ENCODE measurements around the gene RPRD1B. TPM values are rescaled to one million over a fixed set of nuclear protein-coding genes. Genes with fewer than 3 reads are reported as not detected.

Gene RPRD1B
- polyA plus RNA-seq, 2 donors = 4.9 to 10.2 TPM

- Histone ChIP-seq H3K9me3 (ENCODE audit: control insufficient read depth in 2 of 2, insufficient read depth in 1 of 2, low read depth in 1 of 2, low read length in 1 of 2) (no peaks in the 10 kb centered on the region), H3K36me3 (ENCODE audit: control insufficient read depth in 2 of 2, insufficient read depth in 2 of 2, low read length in 1 of 2) (peaks cover 3 to 7% of the 10 kb centered on the region in 2 donors), H3K4me3 (ENCODE audit: low read depth in 1 of 2, low read length in 2 of 2) (no peak overlapping the region), H3K4me1 (ENCODE audit: control insufficient read depth in 2 of 2, insufficient read depth in 2 of 2, low read length in 1 of 2) (no peaks in the 10 kb centered on the region), H3K27ac (ENCODE audit: low read depth in 2 of 2, low read length in 1 of 2) (no peak overlapping the region), H3K27me3 (ENCODE audit: control insufficient read depth in 1 of 2, insufficient read depth in 2 of 2, low read length in 2 of 2) (no peaks in the 10 kb centered on the region)
- 95 to 98% methylated on average over 3 of the region's 3 CpGs for WGBS, 2 donors
These were observed 45.8 kb downstream of the RPRD1B start for GRCh38 chr20:38079353-38079752.

GRCh38 chr20:38081575-38081974 is 48.0 kb downstream of the RPRD1B start:
- no peaks in the 10 kb centered on the region for H3K9me3 ChIP-seq (ENCODE audit: control insufficient read depth in 2 of 2, insufficient read depth in 1 of 2, low read depth in 1 of 2, low read length in 1 of 2)
- H3K27me3 ChIP-seq (ENCODE audit: control insufficient read depth in 1 of 2, insufficient read depth in 2 of 2, low read length in 2 of 2) = no peaks in the 10 kb centered on the region
- H3K36me3 ChIP-seq (ENCODE audit: control insufficient read depth in 2 of 2, insufficient read depth in 2 of 2, low read length in 1 of 2) = peaks cover 3 to 9% of the 10 kb centered on the region in 2 donors
- peaks cover 0 to 4% of the 10 kb centered on the region in 2 donors for H3K4me1 ChIP-seq (ENCODE audit: control insufficient read depth in 2 of 2, insufficient read depth in 2 of 2, low read length in 1 of 2)
- WGBS, 2 donors = 62 to 67% methylated on average over 3 of the region's 3 CpGs
- H3K4me3 ChIP-seq (ENCODE audit: low read depth in 1 of 2, low read length in 2 of 2) = no peak overlapping the region
- no peak overlapping the region for H3K27ac ChIP-seq (ENCODE audit: low read depth in 2 of 2, low read length in 1 of 2)

- H3K27ac ChIP-seq (ENCODE audit: low read depth in 2 of 2, low read length in 1 of 2) = no peak overlapping the region
- H3K27me3 ChIP-seq (ENCODE audit: control insufficient read depth in 1 of 2, insufficient read depth in 2 of 2, low read length in 2 of 2) = no peaks in the 10 kb centered on the region
- no peaks in the 10 kb centered on the region for H3K9me3 ChIP-seq (ENCODE audit: control insufficient read depth in 2 of 2, insufficient read depth in 1 of 2, low read depth in 1 of 2, low read length in 1 of 2)
- peaks cover 4 to 8% of the 10 kb centered on the region in 2 donors for H3K36me3 ChIP-seq (ENCODE audit: control insufficient read depth in 2 of 2, insufficient read depth in 2 of 2, low read length in 1 of 2)
- peaks cover 0 to 4% of the 10 kb centered on the region in 2 donors for H3K4me1 ChIP-seq (ENCODE audit: control insufficient read depth in 2 of 2, insufficient read depth in 2 of 2, low read length in 1 of 2)
- H3K4me3 ChIP-seq (ENCODE audit: low read depth in 1 of 2, low read length in 2 of 2) = no peak overlapping the region
These were observed 49.3 kb downstream of the RPRD1B start for GRCh38 chr20:38082894-38083293.

GRCh38 chr20:38083338-38084048 is 49.9 kb downstream of the RPRD1B start:
- no peaks in the 10 kb centered on the region for H3K27me3 ChIP-seq (ENCODE audit: control insufficient read depth in 1 of 2, insufficient read depth in 2 of 2, low read length in 2 of 2)
- WGBS, 2 donors = 75 to 79% methylated on average over 12 of the region's 12 CpGs
- H3K4me1 ChIP-seq (ENCODE audit: control insufficient read depth in 2 of 2, insufficient read depth in 2 of 2, low read length in 1 of 2) = peaks cover 0 to 4% of the 10 kb centered on the region in 2 donors
- H3K4me3 ChIP-seq (ENCODE audit: low read depth in 1 of 2, low read length in 2 of 2) = no peak overlapping the region
- H3K27ac ChIP-seq (ENCODE audit: low read depth in 2 of 2, low read length in 1 of 2) = peak overlapping the region; percentile 24 to 71
- peaks cover 5 to 8% of the 10 kb centered on the region in 2 donors for H3K36me3 ChIP-seq (ENCODE audit: control insufficient read depth in 2 of 2, insufficient read depth in 2 of 2, low read length in 1 of 2)
- H3K9me3 ChIP-seq (ENCODE audit: control insufficient read depth in 2 of 2, insufficient read depth in 1 of 2, low read depth in 1 of 2, low read length in 1 of 2) = no peaks in the 10 kb centered on the region

- Histone ChIP-seq H3K4me1 (ENCODE audit: control insufficient read depth in 2 of 2, insufficient read depth in 2 of 2, low read length in 1 of 2) (peaks cover 0 to 4% of the 10 kb centered on the region in 2 donors), H3K27me3 (ENCODE audit: control insufficient read depth in 1 of 2, insufficient read depth in 2 of 2, low read length in 2 of 2) (no peaks in the 10 kb centered on the region), H3K9me3 (ENCODE audit: control insufficient read depth in 2 of 2, insufficient read depth in 1 of 2, low read depth in 1 of 2, low read length in 1 of 2) (no peaks in the 10 kb centered on the region), H3K27ac (ENCODE audit: low read depth in 2 of 2, low read length in 1 of 2) (peak overlapping the region; percentile 25 to 76), H3K4me3 (ENCODE audit: low read depth in 1 of 2, low read length in 2 of 2) (no peak overlapping the region), H3K36me3 (ENCODE audit: control insufficient read depth in 2 of 2, insufficient read depth in 2 of 2, low read length in 1 of 2) (peaks cover 6 to 11% of the 10 kb centered on the region in 2 donors)
- 46 to 54% methylated on average over 5 of the region's 5 CpGs for WGBS, 2 donors
These were observed 50.9 kb downstream of the RPRD1B start for GRCh38 chr20:38084425-38084951.

- Histone ChIP-seq H3K27me3 (ENCODE audit: control insufficient read depth in 1 of 2, insufficient read depth in 2 of 2, low read length in 2 of 2) (no peaks in the 10 kb centered on the region), H3K4me1 (ENCODE audit: control insufficient read depth in 2 of 2, insufficient read depth in 2 of 2, low read length in 1 of 2) (peaks cover 0 to 4% of the 10 kb centered on the region in 2 donors), H3K4me3 (ENCODE audit: low read depth in 1 of 2, low read length in 2 of 2) (no peak overlapping the region), H3K27ac (ENCODE audit: low read depth in 2 of 2, low read length in 1 of 2) (peak overlapping the region; percentile 40 to 76), H3K36me3 (ENCODE audit: control insufficient read depth in 2 of 2, insufficient read depth in 2 of 2, low read length in 1 of 2) (peaks cover 11 to 13% of the 10 kb centered on the region in 2 donors), H3K9me3 (ENCODE audit: control insufficient read depth in 2 of 2, insufficient read depth in 1 of 2, low read depth in 1 of 2, low read length in 1 of 2) (no peaks in the 10 kb centered on the region)
- 81 to 83% methylated on average over 10 of the region's 10 CpGs for WGBS, 2 donors
These were observed 51.5 kb downstream of the RPRD1B start for GRCh38 chr20:38085026-38085425.

- 82 to 87% methylated on average over 10 of the region's 10 CpGs for WGBS, 2 donors
- no peak overlapping the region for H3K4me3 ChIP-seq (ENCODE audit: low read depth in 1 of 2, low read length in 2 of 2)
These were observed 56.0 kb downstream of the RPRD1B start for GRCh38 chr20:38089500-38089899.

GRCh38 chr20:38090061-38090460 is 56.5 kb downstream of the RPRD1B start:
- 78 to 86% methylated on average over 7 of the region's 7 CpGs for WGBS, 2 donors
- H3K4me1 ChIP-seq (ENCODE audit: control insufficient read depth in 2 of 2, insufficient read depth in 2 of 2, low read length in 1 of 2) = peaks cover 0 to under 1% of the 10 kb centered on the region in 2 donors
- H3K36me3 ChIP-seq (ENCODE audit: control insufficient read depth in 2 of 2, insufficient read depth in 2 of 2, low read length in 1 of 2) = peaks cover 17 to 20% of the 10 kb centered on the region in 2 donors
- H3K27ac ChIP-seq (ENCODE audit: low read depth in 2 of 2, low read length in 1 of 2) = peak overlapping the region; percentile 10 to 12
- no peaks in the 10 kb centered on the region for H3K27me3 ChIP-seq (ENCODE audit: control insufficient read depth in 1 of 2, insufficient read depth in 2 of 2, low read length in 2 of 2)
- no peak overlapping the region for H3K4me3 ChIP-seq (ENCODE audit: low read depth in 1 of 2, low read length in 2 of 2)
- no peaks in the 10 kb centered on the region for H3K9me3 ChIP-seq (ENCODE audit: control insufficient read depth in 2 of 2, insufficient read depth in 1 of 2, low read depth in 1 of 2, low read length in 1 of 2)

More at GRCh38 chr20:38089500-38089899, 56.0 kb downstream of the RPRD1B start:
- no peaks in the 10 kb centered on the region for H3K9me3 ChIP-seq (ENCODE audit: control insufficient read depth in 2 of 2, insufficient read depth in 1 of 2, low read depth in 1 of 2, low read length in 1 of 2)
- peak overlapping the region in 1 of 2 donors; percentile 40 for H3K27ac ChIP-seq (ENCODE audit: low read depth in 2 of 2, low read length in 1 of 2)
- H3K27me3 ChIP-seq (ENCODE audit: control insufficient read depth in 1 of 2, insufficient read depth in 2 of 2, low read length in 2 of 2) = no peaks in the 10 kb centered on the region
- peaks cover 0 to 4% of the 10 kb centered on the region in 2 donors for H3K4me1 ChIP-seq (ENCODE audit: control insufficient read depth in 2 of 2, insufficient read depth in 2 of 2, low read length in 1 of 2)
- H3K36me3 ChIP-seq (ENCODE audit: control insufficient read depth in 2 of 2, insufficient read depth in 2 of 2, low read length in 1 of 2) = peaks cover 17 to 20% of the 10 kb centered on the region in 2 donors

- WGBS, 2 donors = 53 to 56% methylated on average over 6 of the region's 6 CpGs
- Histone ChIP-seq H3K36me3 (ENCODE audit: control insufficient read depth in 2 of 2, insufficient read depth in 2 of 2, low read length in 1 of 2) (peaks cover 17% of the 10 kb centered on the region in 2 donors), H3K27ac (ENCODE audit: low read depth in 2 of 2, low read length in 1 of 2) (peak overlapping the region; percentile 1 to 40), H3K27me3 (ENCODE audit: control insufficient read depth in 1 of 2, insufficient read depth in 2 of 2, low read length in 2 of 2) (no peaks in the 10 kb centered on the region), H3K4me3 (ENCODE audit: low read depth in 1 of 2, low read length in 2 of 2) (no peak overlapping the region), H3K4me1 (ENCODE audit: control insufficient read depth in 2 of 2, insufficient read depth in 2 of 2, low read length in 1 of 2) (peaks cover 0 to 3% of the 10 kb centered on the region in 2 donors), H3K9me3 (ENCODE audit: control insufficient read depth in 2 of 2, insufficient read depth in 1 of 2, low read depth in 1 of 2, low read length in 1 of 2) (no peaks in the 10 kb centered on the region)
These were observed 58.1 kb downstream of the RPRD1B start for GRCh38 chr20:38091441-38092216.

Data from esophagus (tissue), 2 donors.